ENCODE measurements around the gene DUSP28. TPM values are rescaled to one million over a fixed set of nuclear protein-coding genes. Genes with fewer than 3 reads are reported as not detected.
A peak's percentile ranks its signal among the peaks of the same experiment; 100 is the strongest.

The DUSP28 gene
- total and polyA plus RNA-seq, 2 of the 13 experiments (the other 11 are each of a cell fraction or from before 2014, with no cell fraction given), result 5.2 to 8.6 TPM

- TF ChIP-seq ZNF724P (CRISPR knock-in tag; IDR thresholded peaks at IDR 0.05; ENCODE audit: borderline replicate concordance) (peak; percentile 14), REL (CRISPR knock-in tag; conservative IDR thresholded peaks at IDR 0.05) (no peak), GABPA (IDR thresholded peaks at IDR 0.05; ENCODE audit: low read depth, low read length) (no peak), GABPA (CRISPR knock-in tag; IDR thresholded peaks at IDR 0.05; ENCODE audit: low read depth) (no peak), CREBL2 (CRISPR knock-in tag; IDR thresholded peaks at IDR 0.05; ENCODE audit: borderline replicate concordance) (peak; percentile 22; the same call in 1 of the 2 replicates), MLX (CRISPR knock-in tag; IDR thresholded peaks at IDR 0.05) (no peak), PLRG1 (conservative IDR thresholded peaks at IDR 0.05) (no peak), ARID5B (CRISPR knock-in tag; IDR thresholded peaks at IDR 0.05) (no peak), SP4 (CRISPR knock-in tag; IDR thresholded peaks at IDR 0.05) (peak; percentile 62; the same call in 1 of the 2 replicates), ZNF510 (CRISPR knock-in tag; IDR thresholded peaks at IDR 0.05; ENCODE audit: low read depth) (peak; percentile 48; the same call in 1 of the 2 replicates), ZNF773 (CRISPR knock-in tag; IDR thresholded peaks at IDR 0.05; ENCODE audit: borderline replicate concordance) (no peak), ZSCAN20 (CRISPR knock-in tag; IDR thresholded peaks at IDR 0.05; ENCODE audit: borderline replicate concordance) (no peak), SALL1 (CRISPR knock-in tag; IDR thresholded peaks at IDR 0.05) (no peak), ZBTB20 (CRISPR knock-in tag; IDR thresholded peaks at IDR 0.05; ENCODE audit: borderline replicate concordance, low read depth) (no peak)
These were observed 27.0 kb downstream of the DUSP28 start (continued) for GRCh38 chr2:240586919-240587800.
